Progenitor cell of endocrine pancreas (in vitro differentiated cells): ENCODE measurements around the gene ZNF629. TPM values are rescaled to one million over a fixed set of nuclear protein-coding genes. Genes with fewer than 3 reads are reported as not detected.

Source experiments
- DNase-seq: peaks from one replicate; pipeline ENCODE4 v3.0.0; 2021; ENCODE audit warnings: low spot score; ENCODE audit not compliant: unreplicated experiment
- H3K27ac Mint-ChIP-seq: 2 replicates; pipeline ENCODE4 v1.8.0; 2021; ENCODE audit warnings: mild to moderate bottlenecking, moderate library complexity, mixed read lengths
- H3K27me3 Mint-ChIP-seq: 2 replicates; pipeline ENCODE4 v1.8.0; 2021; ENCODE audit warnings: mixed read lengths
- H3K36me3 Mint-ChIP-seq: 2 replicates; pipeline ENCODE4 v1.8.0; 2022; ENCODE audit warnings: mixed read lengths; ENCODE audit not compliant: insufficient read depth
- H3K4me1 Mint-ChIP-seq: 2 replicates; pipeline ENCODE4 v1.8.0; 2021; ENCODE audit warnings: low read depth, mixed read lengths
- H3K4me3 Mint-ChIP-seq: 2 replicates; pipeline ENCODE4 v1.8.0; 2021; ENCODE audit warnings: low read depth, mild to moderate bottlenecking, moderate library complexity, mixed read lengths
- H3K9me3 Mint-ChIP-seq: 2 replicates; pipeline ENCODE4 v1.8.0; 2021; ENCODE audit warnings: low read depth, mixed read lengths
- total RNA-seq: library from RNA; stranded (reverse); gene quantifications from 2 replicates; pipeline ENCODE4 v1.2.1, GENCODE V29; 2021
- TF ChIP-seq, protein P1 (sequence below): fragments of 200-600 bp; sonication (generic); IDR thresholded peaks from one replicate; pipeline ENCODE4 v1.5.0; 2021; ENCODE audit warnings: antibody characterized with exemption, mild to moderate bottlenecking; ENCODE audit not compliant: unreplicated experiment

Gene ZNF629
- total RNA-seq, 1 donor from 2014 or later: 35.0 TPM

DNA sequence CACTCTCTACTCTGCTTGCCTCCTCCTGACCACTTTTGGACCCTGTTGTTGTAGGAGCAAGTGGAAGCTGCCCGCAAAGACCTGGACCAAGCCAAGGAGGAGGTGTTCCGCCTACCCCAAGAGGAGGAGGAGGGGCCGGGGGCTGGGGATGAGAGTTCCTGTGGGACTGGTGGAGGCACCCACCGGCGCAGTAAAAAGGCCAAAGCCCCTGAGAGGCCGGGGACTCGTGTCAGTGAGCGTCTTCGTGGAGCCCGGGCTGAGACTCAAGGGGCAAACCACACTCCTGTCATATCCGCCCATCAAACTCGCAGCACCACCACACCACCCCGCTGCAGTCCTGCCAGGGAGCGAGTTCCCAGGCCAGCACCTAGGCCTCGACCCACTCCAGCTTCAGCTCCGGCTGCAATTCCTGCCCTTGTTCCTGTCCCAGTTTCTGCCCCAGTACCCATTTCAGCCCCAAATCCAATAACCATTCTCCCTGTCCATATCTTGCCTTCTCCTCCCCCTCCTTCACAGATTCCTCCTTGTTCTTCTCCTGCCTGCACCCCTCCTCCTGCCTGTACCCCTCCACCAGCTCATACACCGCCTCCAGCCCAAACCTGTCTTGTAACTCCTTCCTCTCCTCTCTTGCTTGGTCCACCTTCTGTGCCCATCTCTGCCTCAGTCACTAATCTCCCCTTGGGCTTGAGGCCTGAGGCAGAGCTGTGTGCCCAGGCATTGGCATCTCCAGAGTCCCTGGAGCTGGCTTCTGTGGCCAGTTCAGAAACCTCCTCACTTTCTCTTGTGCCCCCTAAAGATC is 49.8 kb downstream of the ZNF629 start:
- TF ChIP-seq, protein P1, sequence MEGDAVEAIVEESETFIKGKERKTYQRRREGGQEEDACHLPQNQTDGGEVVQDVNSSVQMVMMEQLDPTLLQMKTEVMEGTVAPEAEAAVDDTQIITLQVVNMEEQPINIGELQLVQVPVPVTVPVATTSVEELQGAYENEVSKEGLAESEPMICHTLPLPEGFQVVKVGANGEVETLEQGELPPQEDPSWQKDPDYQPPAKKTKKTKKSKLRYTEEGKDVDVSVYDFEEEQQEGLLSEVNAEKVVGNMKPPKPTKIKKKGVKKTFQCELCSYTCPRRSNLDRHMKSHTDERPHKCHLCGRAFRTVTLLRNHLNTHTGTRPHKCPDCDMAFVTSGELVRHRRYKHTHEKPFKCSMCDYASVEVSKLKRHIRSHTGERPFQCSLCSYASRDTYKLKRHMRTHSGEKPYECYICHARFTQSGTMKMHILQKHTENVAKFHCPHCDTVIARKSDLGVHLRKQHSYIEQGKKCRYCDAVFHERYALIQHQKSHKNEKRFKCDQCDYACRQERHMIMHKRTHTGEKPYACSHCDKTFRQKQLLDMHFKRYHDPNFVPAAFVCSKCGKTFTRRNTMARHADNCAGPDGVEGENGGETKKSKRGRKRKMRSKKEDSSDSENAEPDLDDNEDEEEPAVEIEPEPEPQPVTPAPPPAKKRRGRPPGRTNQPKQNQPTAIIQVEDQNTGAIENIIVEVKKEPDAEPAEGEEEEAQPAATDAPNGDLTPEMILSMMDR: no peak
- DNase-seq: no peak
- Mint-ChIP-seq H3K9me3 (no peaks in the 10 kb centered on the region), H3K27ac (no peak overlapping the region), H3K4me3 (no peak overlapping the region), H3K27me3 (no peaks in the 10 kb centered on the region), H3K36me3 (peaks cover 32% of the 10 kb centered on the region), H3K4me1 (peaks cover 11% of the 10 kb centered on the region)

DNA sequence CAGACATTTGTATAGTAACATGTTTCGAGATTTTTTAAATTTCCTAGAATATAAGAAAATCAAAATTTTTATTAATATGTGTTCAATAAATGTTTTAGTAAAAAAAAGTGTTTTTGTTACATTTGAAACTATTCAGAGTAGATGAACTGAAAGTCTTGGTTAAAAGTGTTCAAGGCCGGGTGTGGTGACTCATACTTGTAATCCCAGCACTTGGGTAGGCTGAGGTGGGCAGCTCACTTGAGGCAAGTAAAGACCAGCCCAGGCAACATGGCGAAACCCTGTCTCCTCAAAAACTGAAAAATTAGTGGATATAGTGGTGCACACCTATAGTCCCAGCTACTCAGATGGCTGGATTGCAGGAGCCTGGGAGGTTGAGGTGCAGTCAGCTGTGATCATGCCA is 55.6 kb downstream of the ZNF629 start:
- DNase-seq: no peak
- Mint-ChIP-seq H3K27me3 (no peaks in the 10 kb centered on the region), H3K27ac (no peak overlapping the region), H3K4me3 (no peak overlapping the region), H3K36me3 (peaks cover 37% of the 10 kb centered on the region), H3K9me3 (no peaks in the 10 kb centered on the region), H3K4me1 (no peaks in the 10 kb centered on the region)
- TF ChIP-seq, protein P1: no peak

DNA sequence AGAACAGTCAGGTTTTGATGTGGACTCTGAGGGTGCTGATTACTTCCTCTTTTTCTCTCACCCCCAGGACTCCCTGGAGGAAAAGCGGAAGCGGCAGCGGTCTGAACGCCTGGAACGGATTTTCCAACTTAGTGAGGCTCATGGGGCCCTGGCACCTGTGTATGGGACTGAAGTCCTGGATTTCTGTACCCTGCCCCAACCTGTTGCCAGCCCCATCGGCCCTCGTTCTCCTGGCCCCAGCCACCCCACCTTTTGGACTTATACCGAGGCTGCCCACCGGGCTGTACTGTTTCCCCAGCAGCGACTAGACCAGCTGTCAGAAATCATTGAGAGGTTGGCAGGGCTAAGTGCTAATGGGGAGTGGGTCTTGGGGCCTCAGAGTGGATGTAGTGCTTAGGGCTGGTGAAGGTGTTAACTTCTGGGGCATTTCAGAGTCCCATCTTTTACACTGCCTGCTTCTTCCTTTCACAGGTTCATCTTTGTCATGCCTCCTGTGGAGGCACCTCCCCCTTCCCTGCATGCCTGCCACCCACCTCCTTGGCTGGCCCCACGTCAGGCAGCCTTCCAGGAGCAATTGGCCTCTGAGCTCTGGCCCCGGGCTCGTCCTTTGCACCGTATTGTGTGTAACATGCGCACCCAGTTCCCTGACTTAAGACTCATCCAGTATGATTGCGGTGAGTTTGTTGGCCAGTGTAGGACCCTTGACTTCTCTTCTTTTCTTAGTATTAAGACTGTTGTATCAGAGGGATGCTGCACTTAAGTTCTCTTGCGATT is 57.9 kb downstream of the ZNF629 start:
- TF ChIP-seq, protein P1: no peak

More for the DNA sequence above, 57.9 kb downstream of the ZNF629 start:
- no peak for DNase-seq
- Mint-ChIP-seq H3K9me3 (no peaks in the 10 kb centered on the region), H3K4me1 (peaks cover 1% of the 10 kb centered on the region), H3K4me3 (no peak overlapping the region), H3K27ac (no peak overlapping the region), H3K36me3 (peaks cover 40% of the 10 kb centered on the region), H3K27me3 (no peaks in the 10 kb centered on the region)

Other genes with a start within 250 kb of the ZNF629 start
- gene ZNF764, start 228.8 kb downstream of the ZNF629 start, total RNA-seq: 36.1 and 36.6 TPM in 2 replicates
- gene ZNF688, start 215.5 kb downstream of the ZNF629 start, total RNA-seq: 20.0 and 22.5 TPM in 2 replicates
- 46.2 and 50.0 TPM in 2 replicates for gene ZNF785, start 201.5 kb downstream of the ZNF629 start, total RNA-seq
- gene ZNF689, start 176.8 kb downstream of the ZNF629 start, total RNA-seq: 23.3 and 24.5 TPM in 2 replicates
- gene PRR14, start 136.2 kb downstream of the ZNF629 start, total RNA-seq: 57.6 and 58.7 TPM in 2 replicates
- gene FBRS, start 128.8 kb downstream of the ZNF629 start, total RNA-seq: 75.3 and 91.1 TPM in 2 replicates
- 103 and 104 TPM in 2 replicates for gene SRCAP, start 88.0 kb downstream of the ZNF629 start, total RNA-seq
- gene PHKG2, start 38.8 kb downstream of the ZNF629 start, total RNA-seq: 53.5 and 61.8 TPM in 2 replicates
- 19.3 and 22.2 TPM in 2 replicates for gene CFAP119, start 25.1 kb downstream of the ZNF629 start, total RNA-seq
- 137 and 155 TPM in 2 replicates for gene RNF40, start 24.9 kb downstream of the ZNF629 start, total RNA-seq
- 33.2 and 34.2 TPM in 2 replicates for gene BCL7C, start 106.9 kb upstream of the ZNF629 start, total RNA-seq
- gene CTF1, start 109.4 kb upstream of the ZNF629 start, total RNA-seq: 4.5 and 5.1 TPM in 2 replicates
- 65.6 and 66.8 TPM in 2 replicates for gene FBXL19, start 136.4 kb upstream of the ZNF629 start, total RNA-seq
- gene ORAI3, start 161.9 kb upstream of the ZNF629 start, total RNA-seq: 19.1 and 19.5 TPM in 2 replicates
- gene SETD1A, start 170.5 kb upstream of the ZNF629 start, total RNA-seq: 25.4 and 27.7 TPM in 2 replicates
- gene HSD3B7, start 198.0 kb upstream of the ZNF629 start, total RNA-seq: 4.6 and 5.5 TPM in 2 replicates
- 1.0 and 1.6 TPM in 2 replicates for gene STX1B, start 223.4 kb upstream of the ZNF629 start, total RNA-seq
- gene STX4, start 246.4 kb upstream of the ZNF629 start, total RNA-seq: 49.4 and 50.3 TPM in 2 replicates